ENCODE data around the gene EPS8L2. TPM values are rescaled to one million over a fixed set of nuclear protein-coding genes. Genes with fewer than 3 reads are reported as not detected.

Gene EPS8L2
- total RNA-seq, 1 experiment from 2014 or later, result 92.8 TPM

DNA sequence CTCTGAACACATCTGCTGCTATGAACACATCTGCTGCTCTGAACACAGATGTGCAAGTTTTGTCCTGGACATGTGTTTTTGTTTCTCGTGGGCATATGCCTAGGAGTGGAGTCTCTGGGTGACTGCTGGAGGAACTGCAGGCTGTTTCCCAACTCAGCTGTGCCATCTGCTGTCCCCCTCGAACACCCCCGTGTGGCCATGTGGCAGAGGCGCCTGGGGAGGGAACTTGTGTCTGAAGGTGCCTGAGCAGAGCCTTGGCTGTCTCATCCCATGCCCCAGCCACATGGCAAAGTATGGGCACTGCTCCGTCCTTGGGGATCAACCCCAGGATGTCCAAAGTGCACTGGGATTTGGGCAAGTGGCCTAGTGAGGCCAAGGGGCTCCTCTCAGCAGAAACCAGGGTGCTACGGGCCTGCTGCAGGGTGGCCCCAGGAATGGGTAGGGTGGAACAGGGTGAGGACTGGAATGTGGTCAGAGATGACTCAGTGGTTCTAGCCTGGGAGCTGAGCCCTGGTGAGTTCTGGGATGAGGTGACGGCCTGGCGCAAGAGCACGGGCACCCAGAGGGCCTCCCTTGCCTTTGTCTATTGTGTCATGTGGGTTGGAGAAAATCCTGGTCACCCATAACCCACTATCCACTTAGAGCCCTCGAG, 56.5 kb downstream of the EPS8L2 start:
- Histone ChIP-seq H4K5ac (ENCODE audit: insufficient read length, low read depth, low read length) (peak overlapping the region; percentile 36), H3K4me2 (ENCODE audit: insufficient read depth, insufficient read length, low read length) (no peak overlapping the region), H3K79me1 (ENCODE audit: insufficient read depth, low read depth, low read length, poor library complexity, severe bottlenecking) (peaks cover 4% of the 10 kb centered on the region), H3K56ac (ENCODE audit: insufficient read length, low read depth, low read length) (no peak overlapping the region), H2BK20ac (ENCODE audit: low read depth, low read length, poor library complexity, severe bottlenecking) (no peak overlapping the region), H2BK5ac (ENCODE audit: insufficient read length, low read length) (no peak overlapping the region), H3K23ac (ENCODE audit: insufficient read length, low read depth, low read length) (no peak overlapping the region), H3K27me3 (ENCODE audit: insufficient read depth, low read length) (no peaks in the 10 kb centered on the region), H4K91ac (ENCODE audit: insufficient read length, low read depth, low read length) (no peak overlapping the region), H3K27ac (ENCODE audit: insufficient read length, low read depth, low read length) (no peak overlapping the region), H2BK15ac (ENCODE audit: low read depth, low read length) (no peak overlapping the region), H2BK120ac (ENCODE audit: low read depth, low read length, poor library complexity, severe bottlenecking) (no peak overlapping the region), H3K14ac (ENCODE audit: insufficient read depth, low read length) (no peak overlapping the region), H3K79me2 (ENCODE audit: insufficient read depth, low read length) (no peaks in the 10 kb centered on the region), H2BK12ac (ENCODE audit: insufficient read length, low read depth, low read length) (no peak overlapping the region), H4K8ac (replicated peaks; ENCODE audit: insufficient read length, low read depth, low read length) (no peak overlapping the region), H3K9ac (ENCODE audit: extremely low read depth, insufficient read length, low read length) (no peak overlapping the region), H3K9me3 (ENCODE audit: control insufficient read depth, low read depth, low read length) (no peaks in the 10 kb centered on the region), H3K4me1 (ENCODE audit: insufficient read depth, low read length) (no peaks in the 10 kb centered on the region), H3K18ac (ENCODE audit: insufficient read length, low read depth, low read length) (no peak overlapping the region), H3K23me2 (ENCODE audit: insufficient read length, low read depth, low read length, poor library complexity, severe bottlenecking) (no peaks in the 10 kb centered on the region), H2AK5ac (ENCODE audit: insufficient read length, low read length) (no peak overlapping the region), H2AFZ (ENCODE audit: low read length) (no peak overlapping the region), H3K4ac (ENCODE audit: low read depth, low read length) (no peak overlapping the region), H3T11ph (ENCODE audit: low read length) (no peak overlapping the region), H4K20me1 (ENCODE audit: control insufficient read depth, insufficient read depth, insufficient read length) (no peaks in the 10 kb centered on the region)
- Mint-ChIP-seq H3K27me3 (ENCODE audit: low read depth) (no peaks in the 10 kb centered on the region), H3K9me3 (no peaks in the 10 kb centered on the region), H3K27ac (peak overlapping the region in 2 of 3 experiments; percentile 80 to 81; a peak in 3 of 7 replicates), H3K4me3 (peak overlapping the region in 1 of 2 experiments; percentile 12; a peak in 1 of 5 replicates), H3K36me3 (ENCODE audit: insufficient read depth in 1 of 3, low read depth in 3 of 3) (peaks cover 35 to 84% (median 67%) of the 10 kb centered on the region in 3 experiments; a peak in 6 of 7 replicates), H3K4me1 (peaks cover 11 to 15% of the 10 kb centered on the region in 2 experiments)
- TF ChIP-seq, protein P1, sequence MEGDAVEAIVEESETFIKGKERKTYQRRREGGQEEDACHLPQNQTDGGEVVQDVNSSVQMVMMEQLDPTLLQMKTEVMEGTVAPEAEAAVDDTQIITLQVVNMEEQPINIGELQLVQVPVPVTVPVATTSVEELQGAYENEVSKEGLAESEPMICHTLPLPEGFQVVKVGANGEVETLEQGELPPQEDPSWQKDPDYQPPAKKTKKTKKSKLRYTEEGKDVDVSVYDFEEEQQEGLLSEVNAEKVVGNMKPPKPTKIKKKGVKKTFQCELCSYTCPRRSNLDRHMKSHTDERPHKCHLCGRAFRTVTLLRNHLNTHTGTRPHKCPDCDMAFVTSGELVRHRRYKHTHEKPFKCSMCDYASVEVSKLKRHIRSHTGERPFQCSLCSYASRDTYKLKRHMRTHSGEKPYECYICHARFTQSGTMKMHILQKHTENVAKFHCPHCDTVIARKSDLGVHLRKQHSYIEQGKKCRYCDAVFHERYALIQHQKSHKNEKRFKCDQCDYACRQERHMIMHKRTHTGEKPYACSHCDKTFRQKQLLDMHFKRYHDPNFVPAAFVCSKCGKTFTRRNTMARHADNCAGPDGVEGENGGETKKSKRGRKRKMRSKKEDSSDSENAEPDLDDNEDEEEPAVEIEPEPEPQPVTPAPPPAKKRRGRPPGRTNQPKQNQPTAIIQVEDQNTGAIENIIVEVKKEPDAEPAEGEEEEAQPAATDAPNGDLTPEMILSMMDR (conservative IDR thresholded peaks at IDR 0.05), result peak; percentile 42
- WGBS (ENCODE audit: extremely low coverage, insufficient read length, low lambda C conversion rate), result no CpG with 5 or more reads among the region's 10 CpGs
- peak; percentile 70 for DNase-seq
